Measurements from ENCODE around the gene SETDB1.

The SETDB1 gene

DNA sequence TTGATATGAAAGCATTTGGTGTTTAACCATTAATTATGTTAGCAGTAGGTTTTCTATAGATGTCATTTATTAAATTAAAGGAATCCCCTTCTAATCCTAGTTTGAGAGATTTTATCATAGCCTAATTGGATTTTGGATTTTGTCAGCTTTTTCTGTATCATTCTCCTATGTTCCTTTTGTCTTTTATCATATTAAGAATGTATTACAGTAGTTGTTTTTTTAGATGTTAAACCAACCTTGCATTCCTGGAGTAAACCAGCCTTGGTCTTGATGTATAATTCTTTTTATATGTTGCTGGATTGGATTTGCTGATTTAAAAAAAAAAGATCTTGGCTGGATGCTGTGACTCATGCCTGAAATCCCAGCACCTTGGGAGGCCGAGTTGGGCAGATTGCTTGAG, 5.6 kb downstream of the SETDB1 start:
- DNase-seq (ENCODE audit: low read depth) = no peak

DNA sequence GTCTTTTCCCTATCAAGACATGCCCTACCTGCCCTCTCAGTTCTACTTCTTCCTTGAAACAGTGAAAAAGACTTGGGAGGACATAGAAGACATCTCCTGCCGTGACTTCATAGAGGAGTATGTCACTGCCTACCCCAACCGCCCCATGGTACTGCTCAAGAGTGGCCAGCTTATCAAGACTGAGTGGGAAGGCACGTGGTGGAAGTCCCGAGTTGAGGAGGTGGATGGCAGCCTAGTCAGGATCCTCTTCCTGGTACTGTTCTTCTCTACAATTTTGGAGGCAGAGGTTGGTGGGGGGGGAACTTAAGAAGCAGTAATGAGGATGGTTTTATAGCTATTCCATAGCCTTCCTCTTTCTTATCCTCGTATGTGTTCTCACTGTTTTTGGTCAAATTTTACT, 18.7 kb downstream of the SETDB1 start:
- no peak for DNase-seq (ENCODE audit: low read depth)

DNA sequence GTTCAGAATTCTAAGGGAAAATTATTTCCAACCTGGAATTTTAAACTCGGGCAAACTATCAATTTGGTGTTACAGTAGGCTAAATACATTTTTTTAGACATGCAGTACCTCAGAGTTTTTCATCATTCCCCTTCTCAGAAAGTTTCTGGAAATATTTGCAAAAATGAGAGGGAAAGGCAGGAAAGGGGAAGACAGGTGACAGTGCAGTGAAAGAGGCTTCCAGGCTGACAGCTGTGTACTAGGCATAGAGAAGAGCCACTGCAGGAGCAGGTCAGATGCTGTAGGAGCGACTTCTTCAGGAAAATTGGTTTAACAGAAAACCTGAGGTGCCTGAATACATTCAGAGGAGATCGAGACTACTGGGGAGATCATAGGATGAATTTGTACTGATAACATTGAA, 28.5 kb downstream of the SETDB1 start:
- DNase-seq (ENCODE audit: low read depth) = no peak

DNA sequence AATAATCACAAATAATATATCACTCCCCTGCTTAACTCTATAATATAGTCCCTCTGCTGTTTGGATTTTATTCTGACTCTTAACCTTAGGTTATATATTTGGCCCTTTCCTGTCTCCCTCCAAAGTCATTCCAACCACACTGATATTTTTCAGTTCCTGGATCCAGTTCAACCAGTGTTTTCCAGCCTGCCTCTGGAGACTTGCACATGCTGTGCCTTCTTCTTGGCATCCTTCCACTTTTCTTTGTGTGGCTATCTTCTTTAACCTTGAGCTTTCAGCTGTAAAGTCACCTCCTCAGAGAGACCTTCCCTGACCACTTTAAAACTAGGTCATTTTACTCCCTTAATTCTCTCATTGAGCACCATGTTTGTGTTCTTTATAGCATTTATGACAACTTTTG, 29.1 kb downstream of the SETDB1 start:
- no peak for DNase-seq (ENCODE audit: low read depth)

DNA sequence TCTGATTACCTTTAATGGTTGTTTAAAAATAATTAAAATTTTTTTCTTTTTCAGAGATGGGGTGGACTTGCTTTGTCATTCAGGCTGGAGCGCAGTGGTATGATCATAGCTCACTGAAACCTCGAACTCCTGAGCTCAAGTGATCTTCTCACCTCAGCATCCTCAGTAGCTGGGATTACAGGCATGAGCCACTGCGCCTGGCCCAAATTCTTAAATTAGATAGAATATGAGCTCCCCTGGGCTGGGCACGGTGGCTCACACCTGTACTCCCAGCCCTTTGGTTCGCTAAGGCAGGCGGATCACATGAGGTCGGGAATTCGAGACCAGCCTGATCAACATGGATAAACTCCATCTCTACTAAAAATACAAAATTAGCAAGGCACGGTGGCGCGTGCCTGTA, 31.5 kb downstream of the SETDB1 start:
- DNase-seq (ENCODE audit: low read depth) = no peak

DNA sequence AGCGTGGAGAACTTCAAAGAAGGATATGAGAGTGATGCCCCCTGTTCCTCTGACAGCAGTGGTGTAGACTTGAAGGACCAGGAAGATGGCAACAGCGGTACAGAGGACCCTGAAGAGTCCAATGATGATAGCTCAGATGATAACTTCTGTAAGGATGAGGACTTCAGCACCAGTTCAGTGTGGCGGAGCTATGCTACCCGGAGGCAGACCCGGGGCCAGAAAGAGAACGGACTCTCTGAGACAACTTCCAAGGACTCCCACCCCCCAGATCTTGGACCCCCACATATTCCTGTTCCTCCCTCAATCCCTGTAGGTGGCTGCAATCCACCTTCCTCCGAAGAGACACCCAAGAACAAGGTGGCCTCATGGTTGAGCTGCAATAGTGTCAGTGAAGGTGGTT, 34.5 kb downstream of the SETDB1 start:
- no peak for DNase-seq (ENCODE audit: low read depth)

DNA sequence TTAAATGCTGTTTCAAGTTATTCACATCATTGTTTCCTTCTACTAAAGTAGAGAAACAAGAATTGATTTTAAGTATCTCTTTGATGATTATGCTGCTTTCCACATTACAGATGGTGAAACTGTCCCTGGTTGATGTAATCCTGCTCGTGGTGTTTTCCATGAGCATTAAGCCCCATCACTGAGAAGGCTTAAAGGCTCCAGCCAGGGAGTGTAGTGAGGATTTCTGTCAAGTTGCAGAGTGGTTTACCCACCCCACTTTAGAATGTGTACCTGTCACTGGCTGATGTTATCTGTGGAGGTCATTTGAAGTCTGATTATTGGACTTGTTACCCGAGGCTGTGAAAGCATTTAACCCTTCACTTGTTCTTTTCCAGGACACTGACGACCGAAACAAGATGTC, 35.6 kb downstream of the SETDB1 start:
- DNase-seq (ENCODE audit: low read depth) = no peak

DNA sequence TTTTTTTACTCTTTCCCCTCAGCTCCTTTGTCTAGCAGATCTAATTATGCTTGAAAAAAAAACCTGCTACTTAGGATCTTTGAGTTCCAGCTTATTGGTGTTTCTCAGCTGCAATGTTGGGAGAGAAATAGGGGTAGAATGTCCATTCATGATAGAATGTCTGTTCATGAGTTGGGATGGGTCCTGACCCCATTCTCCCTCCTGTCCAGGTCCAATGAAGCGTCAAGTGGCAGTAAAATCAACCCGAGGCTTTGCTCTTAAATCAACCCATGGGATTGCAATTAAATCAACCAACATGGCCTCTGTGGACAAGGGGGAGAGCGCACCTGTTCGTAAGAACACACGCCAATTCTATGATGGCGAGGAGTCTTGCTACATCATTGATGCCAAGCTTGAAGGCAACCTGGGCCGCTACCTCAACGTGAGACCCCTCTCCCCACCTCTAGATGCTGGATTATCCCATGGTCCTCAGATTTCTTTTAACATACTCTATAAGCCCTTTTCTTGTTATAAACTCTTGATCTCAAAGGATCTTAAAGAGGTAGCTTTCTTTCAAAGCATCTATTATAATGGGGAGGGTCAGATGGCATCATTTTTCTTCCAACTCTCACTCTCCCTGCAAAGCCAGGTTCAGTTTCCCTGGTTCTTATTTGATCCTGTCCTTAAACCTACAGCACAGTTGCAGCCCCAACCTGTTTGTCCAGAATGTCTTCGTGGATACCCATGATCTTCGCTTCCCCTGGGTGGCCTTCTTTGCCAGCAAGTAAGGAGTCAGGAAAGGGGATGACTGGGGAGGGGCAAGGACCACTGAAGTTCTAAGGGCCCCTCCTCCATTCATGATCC, 37.4 kb downstream of the SETDB1 start:
- DNase-seq (ENCODE audit: low read depth) = no peak

DNA sequence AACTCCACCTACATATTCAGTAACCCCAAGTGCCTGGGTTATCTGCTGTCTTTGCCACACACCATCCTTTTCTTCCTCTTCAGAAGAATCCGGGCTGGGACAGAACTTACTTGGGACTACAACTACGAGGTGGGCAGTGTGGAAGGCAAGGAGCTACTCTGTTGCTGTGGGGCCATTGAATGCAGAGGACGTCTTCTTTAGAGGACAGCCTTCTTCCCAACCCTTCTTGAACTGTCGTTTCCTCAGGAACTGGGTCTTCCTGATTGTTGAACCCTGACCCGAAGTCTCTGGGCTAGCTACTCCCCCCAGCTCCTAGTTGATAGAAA, 38.0 kb downstream of the SETDB1 start:
- no peak for DNase-seq (ENCODE audit: low read depth)

DNA sequence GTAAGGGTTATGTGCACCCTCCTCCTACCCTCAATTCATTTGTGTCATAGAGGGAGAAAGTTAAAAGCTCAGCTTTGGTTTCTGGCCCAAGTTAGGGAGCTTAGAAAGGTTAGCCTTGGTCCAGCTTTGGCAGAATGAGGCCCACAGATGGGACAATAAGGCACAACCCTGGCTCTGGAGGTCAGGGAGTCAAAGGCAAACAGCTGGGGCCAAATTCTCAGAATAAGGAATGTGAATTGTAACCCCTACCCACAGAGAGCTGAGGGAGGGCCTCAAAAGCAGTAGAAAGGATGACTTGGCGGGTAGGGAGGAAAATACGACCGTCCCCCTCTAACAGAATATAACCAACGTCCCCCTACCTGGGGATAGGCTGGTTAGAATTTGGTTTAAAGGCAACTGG, 39.4 kb downstream of the SETDB1 start:
- no peak for DNase-seq (ENCODE audit: low read depth)

DNA sequence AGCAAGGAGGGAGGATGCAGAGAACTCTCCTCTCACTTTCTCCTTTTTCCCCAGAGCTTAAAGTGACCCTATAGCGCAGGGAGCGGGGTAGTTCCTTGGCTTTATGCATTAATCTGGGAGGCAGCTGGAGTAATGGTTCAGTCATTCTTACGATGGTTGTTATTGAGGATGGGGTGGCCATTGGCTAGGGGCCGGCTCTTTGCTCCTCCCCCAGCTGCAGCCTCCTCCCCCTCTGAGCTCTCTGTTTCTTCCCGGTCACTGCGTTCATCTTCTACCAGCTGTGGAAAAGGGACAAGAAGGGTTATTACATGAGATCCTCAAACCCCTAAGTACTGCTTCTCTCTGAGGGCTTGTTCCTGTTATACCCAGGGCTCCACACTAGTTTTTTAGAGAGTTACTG, 39.8 kb downstream of the SETDB1 start:
- DNase-seq (ENCODE audit: low read depth) = no peak

DNA sequence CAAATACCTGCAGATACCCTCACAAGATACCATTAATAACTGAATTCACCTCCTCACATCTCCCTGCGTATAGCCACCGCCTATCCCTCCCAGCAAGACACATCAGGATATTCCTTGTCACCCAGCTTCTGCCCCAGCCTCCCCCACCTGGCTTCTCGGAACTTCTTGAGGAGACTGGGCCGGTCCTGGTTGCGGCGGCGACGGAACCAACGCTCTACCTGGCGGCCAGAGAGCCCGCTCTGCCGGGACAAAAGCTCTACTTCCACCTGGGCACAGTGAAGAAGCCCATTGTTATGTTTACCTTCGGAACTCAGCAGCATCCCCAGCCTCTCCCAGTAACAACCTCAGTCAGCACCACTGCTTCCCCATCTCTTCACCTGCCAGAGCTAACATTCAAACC, 41.8 kb downstream of the SETDB1 start:
- DNase-seq (ENCODE audit: low read depth) = no peak

DNA sequence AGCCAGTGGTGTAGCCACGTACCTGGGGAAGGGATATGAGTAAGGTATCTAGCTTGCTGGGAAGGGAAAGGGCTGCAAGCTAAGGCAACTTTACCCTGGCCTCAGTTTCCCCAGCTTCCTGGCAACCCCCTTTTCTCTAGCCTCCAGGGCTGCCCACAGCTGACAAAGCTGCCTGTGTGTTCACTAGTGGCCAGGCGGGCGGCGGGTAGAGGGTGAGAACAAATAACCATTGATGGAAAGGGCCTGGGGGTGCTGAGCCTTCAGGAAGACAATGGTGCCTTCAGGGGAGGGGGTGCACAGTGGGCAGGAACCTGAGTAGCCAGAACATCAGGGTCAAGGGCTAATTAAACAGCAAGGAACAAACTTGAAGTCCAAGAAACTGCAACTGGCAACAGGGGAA, 42.3 kb downstream of the SETDB1 start:
- no peak for DNase-seq (ENCODE audit: low read depth)

DNA sequence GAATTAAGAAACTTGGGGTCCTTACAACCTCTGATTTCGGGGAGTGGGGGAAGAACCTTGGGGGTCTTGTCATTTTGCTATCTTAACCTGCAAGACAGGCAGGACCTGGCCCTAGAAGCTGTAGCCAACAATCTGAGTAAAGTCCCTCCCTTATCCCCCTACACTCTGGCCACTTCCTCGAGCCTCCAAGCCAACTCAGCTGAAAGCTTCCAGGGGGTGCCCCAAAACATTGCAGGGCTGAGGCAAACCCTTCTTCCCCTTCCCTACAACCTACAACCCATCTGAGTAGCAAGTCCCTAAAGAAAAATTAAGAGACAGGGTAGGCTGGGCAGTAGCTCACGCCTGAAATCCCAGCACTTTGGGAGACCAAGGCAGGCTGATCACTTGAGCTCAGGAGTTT, 43.5 kb downstream of the SETDB1 start:
- no peak for DNase-seq (ENCODE audit: low read depth)

DNA sequence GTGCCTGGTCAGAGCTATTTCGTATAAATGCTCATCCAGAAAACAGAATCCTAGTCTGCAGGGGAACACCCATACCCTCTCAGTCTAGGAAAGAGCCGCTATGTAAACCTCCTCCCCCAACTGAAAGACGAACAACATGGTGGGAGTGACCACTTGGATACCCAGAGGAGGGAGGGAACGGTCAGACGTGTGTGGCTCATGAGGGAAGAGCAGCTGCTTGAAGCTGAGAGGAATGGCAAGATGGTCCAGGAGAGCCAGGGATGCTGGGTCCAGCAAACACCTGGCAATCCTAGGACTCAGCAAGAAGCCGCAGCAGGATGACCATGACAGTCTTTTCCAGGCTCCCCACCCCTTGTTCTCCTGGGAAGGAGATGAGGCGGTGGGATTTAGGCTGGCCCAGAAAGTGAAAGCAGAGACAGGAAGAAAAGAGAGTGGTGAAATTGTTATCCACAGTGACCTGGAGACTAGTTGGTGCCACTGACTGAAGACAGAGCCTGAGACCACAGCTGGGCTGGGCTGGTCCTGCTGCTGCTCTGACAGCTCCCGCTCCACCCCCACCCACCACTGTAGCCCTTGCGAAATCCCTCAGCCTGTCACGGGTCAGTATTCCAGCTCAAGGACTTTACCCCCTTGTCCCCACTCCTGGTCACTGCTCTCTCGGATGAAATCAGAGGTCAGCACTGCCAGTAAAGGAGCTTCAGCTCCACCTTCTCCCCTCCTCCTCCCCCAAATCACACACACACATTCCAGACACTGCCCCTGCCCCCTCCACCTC, 44.8 kb downstream of the SETDB1 start:
- no peak for DNase-seq (ENCODE audit: low read depth)

DNA sequence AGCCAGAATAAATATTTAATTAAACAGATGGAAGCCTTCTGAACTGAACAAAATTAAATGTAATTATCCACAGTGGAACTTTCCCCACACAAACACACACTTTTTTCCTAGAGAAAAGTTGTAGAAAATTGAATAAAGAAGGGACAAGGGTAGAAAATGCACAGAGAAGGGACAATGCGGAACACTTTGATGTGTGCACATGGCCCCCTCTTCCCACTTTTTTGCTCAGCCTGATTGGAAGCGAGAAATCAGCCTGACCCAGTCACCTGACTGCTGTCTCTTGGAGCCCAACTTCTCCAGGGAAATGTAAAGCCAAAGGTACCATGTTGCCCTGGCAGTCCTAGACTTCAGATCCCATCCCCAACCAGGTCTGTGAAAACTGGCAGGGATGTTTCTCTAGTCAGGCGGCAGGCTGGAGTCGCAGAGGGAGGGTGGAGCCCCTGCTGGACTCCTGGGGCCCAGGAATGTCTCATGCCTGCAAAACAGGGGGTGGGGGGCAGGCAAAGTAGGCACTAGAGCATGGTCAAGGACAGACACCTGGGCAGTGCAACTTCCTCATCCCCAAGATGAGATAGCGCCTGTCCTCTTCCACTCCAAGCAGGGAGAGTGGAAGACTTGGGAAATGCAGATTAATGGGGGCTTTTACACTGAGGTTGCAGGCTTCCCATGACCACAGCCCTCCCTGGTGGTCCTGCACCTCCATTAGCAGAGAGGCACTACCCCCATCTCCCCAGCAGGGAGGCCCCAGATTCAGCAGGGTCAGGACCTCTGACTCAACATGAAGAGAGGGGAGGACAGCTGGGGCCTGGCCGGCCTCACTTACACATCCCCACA, 45.6 kb downstream of the SETDB1 start:
- no peak for DNase-seq (ENCODE audit: low read depth)

DNA sequence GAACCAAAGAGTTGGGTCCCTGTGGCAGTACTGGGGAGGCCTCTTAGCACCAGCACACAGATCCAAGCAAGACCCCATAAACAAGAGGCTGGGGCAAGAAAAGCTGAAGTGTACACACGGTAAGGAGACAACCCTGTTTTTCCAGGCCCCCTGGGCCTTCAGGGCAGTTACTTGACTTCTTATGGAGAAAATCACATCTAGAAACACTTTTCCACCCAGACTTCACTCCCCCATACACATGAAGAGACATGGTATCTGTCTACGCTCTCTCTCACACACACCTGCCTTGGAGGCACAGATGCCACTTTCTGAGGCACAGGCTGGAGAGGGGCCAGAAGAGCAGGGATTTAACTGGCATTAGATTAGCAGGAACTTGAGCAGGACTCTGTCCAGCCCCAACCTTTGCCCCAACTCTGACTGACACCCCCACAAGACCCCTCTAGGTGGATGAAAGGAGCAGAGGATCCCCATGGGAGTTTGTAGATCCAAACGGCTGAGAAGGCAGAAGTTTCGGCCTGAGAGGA, 46.3 kb downstream of the SETDB1 start:
- DNase-seq (ENCODE audit: low read depth) = no peak

DNA sequence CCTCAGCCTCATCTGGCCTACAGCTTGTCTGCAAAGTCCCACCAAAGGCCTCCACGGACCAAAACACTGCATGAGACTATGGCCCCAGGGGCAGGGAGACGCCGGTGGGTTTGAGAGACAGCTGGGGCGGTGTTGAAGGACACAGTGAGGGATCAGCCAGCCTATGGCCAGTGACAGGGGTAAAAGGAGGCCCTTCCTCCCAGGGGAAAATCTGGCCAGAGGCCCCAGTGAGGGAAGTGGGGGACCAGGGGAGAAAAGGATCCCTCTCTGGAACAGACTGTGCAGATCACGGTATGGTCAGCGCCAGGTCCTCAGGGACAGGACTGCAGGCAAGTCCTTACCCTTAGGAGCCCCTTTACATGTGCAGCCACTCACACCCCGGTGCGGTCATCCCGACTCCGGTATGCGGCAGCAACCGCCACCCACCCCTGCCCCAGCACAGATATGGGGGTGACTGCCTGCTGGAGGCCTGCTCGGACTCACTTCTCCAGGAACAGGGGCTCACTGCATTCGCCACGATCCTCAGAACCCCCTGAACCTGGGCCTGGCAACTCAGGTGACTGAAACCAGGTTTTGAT, 47.2 kb downstream of the SETDB1 start:
- no peak for DNase-seq (ENCODE audit: low read depth)

DNA sequence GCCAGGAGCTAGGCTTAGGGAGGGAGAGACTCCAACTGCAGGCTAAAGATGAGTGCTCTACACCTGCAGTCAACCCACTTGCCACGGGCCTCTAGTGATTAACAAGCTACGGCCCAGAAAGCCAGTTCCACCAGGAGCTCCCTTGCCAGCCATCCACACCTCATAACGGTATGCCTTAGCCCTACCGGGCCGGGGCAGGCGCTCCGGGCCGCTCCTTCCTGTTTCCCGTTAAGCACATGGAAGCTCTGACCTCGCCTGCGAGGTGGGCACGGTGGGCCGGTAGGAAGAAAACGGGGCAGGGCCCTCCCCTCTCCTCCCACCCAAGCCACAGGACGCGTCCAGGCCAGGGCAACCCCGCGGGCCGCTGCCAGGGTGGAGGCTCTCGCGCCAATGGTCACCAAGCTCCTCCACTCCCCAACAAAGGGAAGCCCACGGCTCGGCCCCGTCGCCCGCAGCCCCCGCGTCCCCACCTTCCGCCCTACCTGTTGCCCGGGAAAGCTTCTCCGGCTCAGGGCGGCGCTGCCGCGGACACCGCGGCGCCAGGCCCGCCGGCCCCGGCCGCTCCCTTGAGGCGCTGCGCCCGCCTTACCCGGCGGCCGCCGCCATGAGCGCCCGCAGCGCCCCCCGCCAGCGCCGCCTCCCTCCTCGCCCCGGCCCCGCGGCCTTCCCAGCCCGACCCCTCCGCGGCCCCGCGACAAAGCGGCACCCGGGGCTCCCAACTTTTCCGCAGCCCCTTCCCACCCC, 47.8 kb downstream of the SETDB1 start:
- no peak for DNase-seq (ENCODE audit: low read depth)

DNA sequence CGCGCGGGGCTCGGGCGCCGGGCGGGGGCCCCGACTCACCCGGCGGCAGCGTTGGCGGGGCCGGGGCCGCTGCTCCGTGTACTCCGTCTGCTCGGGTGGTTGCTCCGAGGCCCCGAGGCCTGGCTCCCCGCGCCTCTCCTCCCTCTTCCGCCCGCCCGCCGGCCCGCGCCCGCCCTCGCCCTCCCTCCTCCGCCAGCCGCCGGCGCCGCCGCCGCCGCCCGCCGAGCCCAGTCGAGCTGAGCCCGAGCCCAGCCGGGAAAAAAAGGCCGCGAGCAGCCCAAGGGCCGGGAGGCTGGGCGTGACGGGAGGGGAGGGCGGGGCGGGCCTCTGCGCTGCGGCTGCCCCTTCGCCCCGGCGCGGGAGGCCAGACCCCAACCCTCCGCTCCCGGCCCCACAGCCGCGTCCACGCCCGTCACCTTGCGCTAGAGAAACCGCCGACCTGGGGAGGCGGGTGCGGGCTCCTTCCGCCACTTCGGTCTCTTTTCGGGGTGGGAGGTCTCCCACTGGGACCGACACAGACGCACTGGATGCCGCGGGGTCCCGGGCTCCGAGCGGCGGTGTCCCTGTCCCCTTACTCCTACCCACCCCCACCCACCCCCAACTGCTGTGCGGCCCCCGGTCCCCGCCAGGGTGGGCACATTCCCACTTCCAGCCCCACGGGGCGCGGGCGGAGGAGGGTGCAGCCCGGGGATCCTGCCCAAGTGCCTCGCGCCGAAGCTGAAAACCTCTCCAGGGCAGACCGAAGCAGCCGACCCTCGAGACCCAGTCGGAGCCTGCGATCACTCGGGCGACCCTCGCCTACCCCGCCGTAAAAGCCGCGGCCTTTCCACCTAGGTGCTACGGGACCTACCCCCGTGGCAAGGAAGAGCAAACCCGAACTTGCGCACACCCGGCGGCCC, 48.7 kb downstream of the SETDB1 start, which contains the start of gene CERS2:
Gene CERS2, minus strand, starts transcription at position 256 of the 899 bp plus-strand sequence. CDS start 5,745 bp downstream, outside the sequence.
- DNase-seq (ENCODE audit: low read depth) = no peak

Measured in non-pigmented ciliary epithelial cell (primary cell).